NCI-H345 treated with DMSO at 0.1 percent for 48 hours (cell line): ENCODE results near the gene CCDC124.
"Not testable (repeated sequence)": the region's sequence is repeated elsewhere in the genome, so short reads cannot be mapped to it uniquely, and the experiment has no call there.

Experiments used
- DNase-seq: peaks from one replicate; lab custom pipeline; 2025; ENCODE audit not compliant: unreplicated experiment; lab: John Stamatoyannopoulos, UW

CCDC124 gene

DNA sequence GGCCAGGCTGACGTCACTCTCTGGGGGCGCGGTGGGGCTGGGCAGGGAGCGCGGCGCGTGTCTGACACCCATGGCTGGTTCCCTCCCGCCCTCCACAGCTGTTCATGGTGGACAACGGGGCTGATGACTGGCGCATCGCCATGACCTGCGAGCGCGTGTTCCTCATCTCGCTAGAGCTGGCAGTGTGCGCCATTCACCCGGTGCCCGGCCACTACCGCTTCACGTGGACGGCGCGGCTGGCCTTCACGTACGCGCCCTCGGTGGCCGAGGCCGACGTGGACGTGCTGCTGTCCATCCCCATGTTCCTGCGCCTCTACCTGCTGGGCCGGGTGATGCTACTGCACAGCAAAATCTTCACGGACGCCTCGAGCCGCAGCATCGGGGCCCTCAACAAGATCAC, 48.8 kb downstream of the CCDC124 start:
- DNase-seq = no peak

GRCh38 chr19:17982430-17982829, 49.6 kb downstream of the CCDC124 start:
- no peak for DNase-seq

GRCh38 chr19:17985037-17985818, 52.4 kb downstream of the CCDC124 start:
- DNase-seq = no peak

GRCh38 chr19:17986569-17986968, 53.8 kb downstream of the CCDC124 start:
- not testable (repeated sequence) for DNase-seq

DNA sequence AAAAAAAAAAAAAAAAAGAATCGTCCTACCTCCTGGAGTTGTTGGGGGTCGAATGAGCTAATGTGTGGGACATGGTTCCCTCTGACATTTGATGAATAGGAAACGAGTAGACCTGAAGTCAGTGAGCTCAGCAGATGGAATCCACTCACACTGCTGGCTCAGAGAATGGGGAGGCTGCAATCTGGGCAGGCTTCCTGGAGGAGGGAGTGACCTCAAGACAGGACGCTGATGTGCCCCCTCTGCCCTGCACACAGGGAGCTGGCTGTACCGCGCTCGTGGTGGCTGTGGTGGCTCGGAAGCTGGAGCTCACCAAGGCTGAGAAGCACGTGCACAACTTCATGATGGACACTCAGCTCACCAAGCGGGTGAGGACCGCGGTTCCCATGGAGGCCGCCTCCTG, 55.3 kb downstream of the CCDC124 start:
- no peak for DNase-seq

GRCh38 chr19:17989425-17990094, 56.7 kb downstream of the CCDC124 start:
- DNase-seq = no peak

GRCh38 chr19:17993076-17993813, 60.4 kb downstream of the CCDC124 start:
- no peak for DNase-seq
